Right lobe of liver (tissue), 4 donors: ENCODE data around the gene EEF2K.

Experiments
- POLR2A ChIP-seq: fragments of 450-650 bp; IDR thresholded peaks from one replicate; pipeline ENCODE4 v1.6.1; 2017; ENCODE audit warnings: antibody characterized with exemption, mild to moderate bottlenecking
- TF ChIP-seq, protein P1 (sequence below), 4 donors: fragments of 200-600 bp in 3 of 4; fragments of 450-650 bp in 1 of 4; IDR thresholded peaks; one replicate each; pipeline versions ENCODE4 v1.5.1 to v1.8.0; 2016 to 2022; ENCODE audit warnings: antibody characterized with exemption in 4 of 4, mild to moderate bottlenecking in 2 of 4
- donor health status: DM: no; HTN: no; CAD: no.
- donor health status: DM: no; HTN: no; CAD: no.
- donor health status: DM: no; HTN: yes; CAD: no.

DNA sequence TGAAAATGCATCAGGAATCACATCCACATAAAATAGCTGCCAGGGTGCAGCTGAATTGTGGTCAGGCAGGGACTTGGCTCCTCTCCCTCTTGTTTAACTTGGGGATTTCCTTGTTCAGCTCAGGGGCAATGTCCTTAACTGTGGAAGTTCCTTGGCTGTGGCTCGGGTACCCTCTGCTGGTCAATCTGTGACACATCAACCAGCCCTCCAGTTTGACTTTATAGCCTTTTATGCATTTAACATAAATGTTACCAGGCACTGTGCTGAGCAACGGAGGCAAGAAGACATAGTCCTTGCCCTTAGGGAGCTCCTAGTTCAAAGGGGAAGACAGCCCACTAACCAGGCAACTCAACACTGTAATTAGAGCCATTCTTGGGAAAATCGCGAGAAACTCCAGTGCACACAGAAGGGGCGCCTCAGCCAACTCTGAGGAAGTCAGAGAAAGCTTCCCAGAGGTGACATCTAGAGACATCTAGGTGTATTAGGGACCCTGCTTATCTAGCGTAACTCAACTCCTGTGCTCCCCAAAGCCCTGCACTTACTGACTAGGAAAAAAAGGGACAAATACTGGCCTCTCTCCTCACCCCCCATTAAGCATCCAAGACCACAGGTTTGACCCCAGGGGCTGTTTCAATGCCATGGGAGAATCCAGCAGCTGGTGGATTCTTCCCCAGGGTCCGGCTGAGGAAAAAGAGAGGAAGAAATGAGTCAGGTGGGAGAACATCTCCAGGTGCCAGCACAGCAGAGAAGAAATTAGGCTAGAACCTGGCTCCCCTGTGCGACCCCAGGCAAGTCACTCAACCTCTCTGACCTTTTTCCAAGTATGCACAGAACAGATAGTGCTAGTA lies 17.3 kb upstream of the EEF2K start:
- TF ChIP-seq, protein P1, sequence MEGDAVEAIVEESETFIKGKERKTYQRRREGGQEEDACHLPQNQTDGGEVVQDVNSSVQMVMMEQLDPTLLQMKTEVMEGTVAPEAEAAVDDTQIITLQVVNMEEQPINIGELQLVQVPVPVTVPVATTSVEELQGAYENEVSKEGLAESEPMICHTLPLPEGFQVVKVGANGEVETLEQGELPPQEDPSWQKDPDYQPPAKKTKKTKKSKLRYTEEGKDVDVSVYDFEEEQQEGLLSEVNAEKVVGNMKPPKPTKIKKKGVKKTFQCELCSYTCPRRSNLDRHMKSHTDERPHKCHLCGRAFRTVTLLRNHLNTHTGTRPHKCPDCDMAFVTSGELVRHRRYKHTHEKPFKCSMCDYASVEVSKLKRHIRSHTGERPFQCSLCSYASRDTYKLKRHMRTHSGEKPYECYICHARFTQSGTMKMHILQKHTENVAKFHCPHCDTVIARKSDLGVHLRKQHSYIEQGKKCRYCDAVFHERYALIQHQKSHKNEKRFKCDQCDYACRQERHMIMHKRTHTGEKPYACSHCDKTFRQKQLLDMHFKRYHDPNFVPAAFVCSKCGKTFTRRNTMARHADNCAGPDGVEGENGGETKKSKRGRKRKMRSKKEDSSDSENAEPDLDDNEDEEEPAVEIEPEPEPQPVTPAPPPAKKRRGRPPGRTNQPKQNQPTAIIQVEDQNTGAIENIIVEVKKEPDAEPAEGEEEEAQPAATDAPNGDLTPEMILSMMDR (IDR thresholded peaks at IDR 0.05), result peak; percentile 76 to 87 (median 82)
- no peak for TF ChIP-seq POLR2A
